Natural killer cell (primary cell): Measurements from ENCODE around the gene CARD18. TPM values are rescaled to one million over a fixed set of nuclear protein-coding genes. Genes with fewer than 3 reads are reported as not detected.
A peak's percentile ranks its signal among the peaks of the same experiment; 100 is the strongest.
"Not testable (repeated sequence)": the region's sequence is repeated elsewhere in the genome, so short reads cannot be mapped to it uniquely, and the experiment has no call there.

ENCODE experiments used
- ATAC-seq, 3 donors: fragments of 150-1000 bp in 2 of 3; fragments of 200-7000 bp in 1 of 3; cut with Tn5 transposase; 1 replicate in 1 of 3; 2 replicates in 2 of 3; pipeline ENCODE4 v1.10.0; 2021; ENCODE audit warnings: mild to moderate bottlenecking in 2 of 3, moderate library complexity in 2 of 3
- DNase-seq, 2 donors: peaks; one replicate each; pipeline versions ENCODE4 v3.0.0 to v3.0.0-alpha.2; 2013 to 2021; ENCODE audit warnings: mixed read lengths in 1 of 2
- H3K27ac ChIP-seq: one replicate; pipeline ENCODE4 v1.5.1; 2013; ENCODE audit warnings: mild to moderate bottlenecking, low read length
- H3K27me3 ChIP-seq: one replicate; pipeline ENCODE4 v1.6.1; 2013; ENCODE audit warnings: low read length; ENCODE audit not compliant: control insufficient read depth, insufficient read depth
- H3K36me3 ChIP-seq: one replicate; pipeline ENCODE4 v1.6.1; 2013; ENCODE audit warnings: low read length; ENCODE audit not compliant: control insufficient read depth, insufficient read depth
- H3K4me1 ChIP-seq: one replicate; pipeline ENCODE4 v1.6.1; 2013; ENCODE audit warnings: low read length; ENCODE audit not compliant: control insufficient read depth, insufficient read depth
- H3K4me3 ChIP-seq: one replicate; pipeline ENCODE4 v1.5.1; 2013; ENCODE audit warnings: low read length
- H3K9me3 ChIP-seq: one replicate; pipeline ENCODE4 v1.6.1; 2013; ENCODE audit warnings: low read length; ENCODE audit not compliant: control insufficient read depth, insufficient read depth
- H3K27ac Mint-ChIP-seq, 2 donors: one replicate each; pipeline ENCODE4 v1.8.0; 2022; ENCODE audit warnings: mild to moderate bottlenecking in 2 of 2, mixed read lengths in 2 of 2, moderate library complexity in 1 of 2
- H3K27me3 Mint-ChIP-seq, 2 donors: one replicate each; pipeline ENCODE4 v1.8.0; 2022; ENCODE audit warnings: low read depth in 2 of 2, mixed read lengths in 2 of 2
- H3K36me3 Mint-ChIP-seq: one replicate; pipeline ENCODE4 v1.8.0; 2022; ENCODE audit warnings: mixed read lengths
- H3K4me1 Mint-ChIP-seq, 2 donors: one replicate each; pipeline ENCODE4 v1.8.0; 2022; ENCODE audit warnings: mixed read lengths in 2 of 2
- H3K4me3 Mint-ChIP-seq: one replicate; pipeline ENCODE4 v1.8.0; 2022; ENCODE audit warnings: mild to moderate bottlenecking, moderate library complexity, mixed read lengths
- H3K9me3 Mint-ChIP-seq, 2 donors: one replicate each; pipeline ENCODE4 v1.8.0; 2022; ENCODE audit warnings: mixed read lengths in 2 of 2
- CTCF ChIP-seq: fragments of 200-600 bp; IDR thresholded peaks from one replicate; pipeline ENCODE4 v1.8.0; 2022; ENCODE audit warnings: antibody characterized with exemption
- WGBS: methylation state at CpG from one replicate; pipeline ENCODE4 v1.1.7; 2013; ENCODE audit warnings: missing lambda C conversion rate; ENCODE audit not compliant: insufficient coverage; 5-methylcytosine and 5-hydroxymethylcytosine counted together
- intact Hi-C: fragments of 100-400 bp; cut with micrococcal nuclease; formaldehyde crosslinking; loops from one replicate; pipeline ENCODE4 v1.14.2; 2022
- total RNA-seq, 4 donors: library from RNA; stranded (reverse); fragments of 120-200 nt in 1 of 4; gene quantifications; one replicate each; pipeline versions ENCODE4 v1.2.3 to v1.2.4, GENCODE V29; 2013 to 2022

CARD18 gene
- total RNA-seq, 3 donors from 2014 or later (not counting 1 experiment from before 2014, with no cell fraction given), result not detected

DNA sequence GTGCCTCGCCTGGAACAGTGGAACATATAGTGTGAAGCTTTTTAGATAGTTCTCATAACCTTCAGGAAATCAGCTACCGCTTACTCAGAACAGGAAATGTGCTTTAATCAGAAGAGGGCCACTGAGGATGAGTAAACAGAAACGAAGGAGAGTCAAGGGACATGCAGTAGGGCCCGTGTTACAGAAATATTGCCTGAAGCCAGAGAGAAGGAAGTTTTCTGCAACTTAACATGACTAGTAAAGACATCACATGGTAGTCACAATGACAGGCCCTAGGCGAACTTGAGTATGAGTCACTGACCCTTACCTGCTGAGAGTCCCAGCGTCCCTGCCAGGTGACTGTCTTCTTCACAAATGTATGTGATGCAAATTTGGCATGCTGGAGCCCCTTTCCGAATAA lies 39.4 kb downstream of the CARD18 start:
- H3K4me3 Mint-ChIP-seq, result no peak overlapping the region
- no peaks in the 10 kb centered on the region for H3K27me3 Mint-ChIP-seq

GRCh38 chr11:105099594-105099993 lies 40.0 kb downstream of the CARD18 start:
- 63% methylated on average over 1 of the region's 2 CpGs for WGBS
- H3K4me3 ChIP-seq, H3K4me3 Mint-ChIP-seq, H3K4me1 ChIP-seq, H3K27me3 Mint-ChIP-seq, H3K36me3 Mint-ChIP-seq, intact Hi-C loops, H3K9me3 ChIP-seq, H3K27ac ChIP-seq, H3K9me3 Mint-ChIP-seq, H3K27me3 ChIP-seq, H3K27ac Mint-ChIP-seq, H3K36me3 ChIP-seq: not testable (repeated sequence)
- ATAC-seq (peak; percentile 26 to 44 (median 32)), DNase-seq (peak in 1 of 2 donors; percentile 9)
- H3K4me1 Mint-ChIP-seq, result peaks cover 21 to 22% of the 10 kb centered on the region in 2 donors

More for the DNA sequence above, 39.4 kb downstream of the CARD18 start:
- H3K4me1 Mint-ChIP-seq, result peaks cover 21 to 22% of the 10 kb centered on the region in 2 donors
- Histone ChIP-seq H3K27me3 (no peaks in the 10 kb centered on the region), H3K27ac (no peak overlapping the region), H3K4me3 (no peak overlapping the region), H3K36me3 (no peaks in the 10 kb centered on the region), H3K4me1 (peaks cover 4% of the 10 kb centered on the region), H3K9me3 (no peaks in the 10 kb centered on the region)
- TF ChIP-seq CTCF, result no peak
- peak; percentile 47 to 67 (median 60) for ATAC-seq
- H3K27ac Mint-ChIP-seq, result peak overlapping the region in 1 of 2 donors; percentile 72
- intact Hi-C loops, result no loop called here
- no peaks in the 10 kb centered on the region for H3K36me3 Mint-ChIP-seq
- WGBS, result 32% methylated on average over 7 of the region's 7 CpGs
- DNase-seq, result peak in 1 of 2 donors; percentile 44
- no peaks in the 10 kb centered on the region for H3K9me3 Mint-ChIP-seq

- DNase-seq (no peak), ATAC-seq (no peak)
- Histone ChIP-seq H3K36me3 (no peaks in the 10 kb centered on the region), H3K27ac (no peak overlapping the region), H3K4me3 (no peak overlapping the region), H3K9me3 (no peaks in the 10 kb centered on the region), H3K27me3 (no peaks in the 10 kb centered on the region), H3K4me1 (no peaks in the 10 kb centered on the region)
- WGBS, result 57% methylated on average over 9 of the region's 9 CpGs
- peaks cover 7 to 46% of the 10 kb centered on the region in 2 donors for H3K27me3 Mint-ChIP-seq
- no peak overlapping the region for H3K4me3 Mint-ChIP-seq
- intact Hi-C loops, result no loop called here
- no peak for TF ChIP-seq CTCF
- H3K9me3 Mint-ChIP-seq, result no peaks in the 10 kb centered on the region
- no peaks in the 10 kb centered on the region for H3K4me1 Mint-ChIP-seq
- no peaks in the 10 kb centered on the region for H3K36me3 Mint-ChIP-seq
- no peak overlapping the region for H3K27ac Mint-ChIP-seq
These were observed 47.0 kb downstream of the CARD18 start for GRCh38 chr11:105092256-105093239.

Other genes with a start within 250 kb of the CARD18 start
- gene CASP12, start 241.3 kb downstream of the CARD18 start, total RNA-seq, result not detected
- gene CASP4, start 171.2 kb downstream of the CARD18 start, total RNA-seq, result 100 to 1,000 TPM; 132 to 156 (median 149) TPM
- gene CASP5, start 116.6 kb downstream of the CARD18 start, total RNA-seq, result 1 to 10 TPM; 1.1 to 1.6 (median 1.3) TPM
- 100 to 1,000 TPM in 1 of 3 donors, 10 to 100 TPM in 2; 89.3 to 117 (median 93.8) TPM for gene CASP1, start 104.6 kb downstream of the CARD18 start, total RNA-seq
- 100 to 1,000 TPM in 2 of 3 donors, 10 to 100 TPM in 1; 54.7 to 113 (median 110) TPM for gene CARD16, start 94.4 kb downstream of the CARD18 start, total RNA-seq